ENCODE measurements around the gene HABP2. TPM values are rescaled to one million over a fixed set of nuclear protein-coding genes. Genes with fewer than 3 reads are reported as not detected.

HABP2 gene
- total RNA-seq, 2 donors from 2014 or later: not detected

- Mint-ChIP-seq H3K27ac (no peak overlapping the region), H3K4me1 (ENCODE audit: low read depth) (no peaks in the 10 kb centered on the region), H3K4me3 (no peak overlapping the region), H3K9me3 (no peaks in the 10 kb centered on the region), H3K27me3 (ENCODE audit: low read depth) (peaks cover 28% of the 10 kb centered on the region), H3K36me3 (ENCODE audit: insufficient read depth in 2 of 2) (no peaks in the 10 kb centered on the region)
- ATAC-seq (replicated peaks in 1 of 2) (no peak), DNase-seq (no peak)
These were observed 839 bp upstream of the HABP2 start for GRCh38 chr10:113552014-113552413.

- no peaks in the 10 kb centered on the region for H3K4me1 Mint-ChIP-seq (ENCODE audit: low read depth)
- no peak overlapping the region for H3K4me3 Mint-ChIP-seq
- H3K27me3 Mint-ChIP-seq (ENCODE audit: low read depth): peaks cover 39% of the 10 kb centered on the region
- ATAC-seq (replicated peaks in 1 of 2): no peak
- no peak for DNase-seq
- no peaks in the 10 kb centered on the region for H3K9me3 Mint-ChIP-seq
- H3K36me3 Mint-ChIP-seq (ENCODE audit: insufficient read depth in 2 of 2): no peaks in the 10 kb centered on the region
- H3K27ac Mint-ChIP-seq: no peak overlapping the region
These were observed 296 bp downstream of the HABP2 start for GRCh38 chr10:113553149-113553548.

- no peak overlapping the region for H3K27ac Mint-ChIP-seq
- DNase-seq (no peak), ATAC-seq (replicated peaks in 1 of 2) (no peak)
- no peak overlapping the region for H3K4me3 Mint-ChIP-seq
- no peaks in the 10 kb centered on the region for H3K9me3 Mint-ChIP-seq
- no peaks in the 10 kb centered on the region for H3K4me1 Mint-ChIP-seq (ENCODE audit: low read depth)
- peaks cover 50% of the 10 kb centered on the region for H3K27me3 Mint-ChIP-seq (ENCODE audit: low read depth)
- H3K36me3 Mint-ChIP-seq (ENCODE audit: insufficient read depth in 2 of 2): no peaks in the 10 kb centered on the region
These were observed 1.4 kb downstream of the HABP2 start for GRCh38 chr10:113554214-113554613.

DNA sequence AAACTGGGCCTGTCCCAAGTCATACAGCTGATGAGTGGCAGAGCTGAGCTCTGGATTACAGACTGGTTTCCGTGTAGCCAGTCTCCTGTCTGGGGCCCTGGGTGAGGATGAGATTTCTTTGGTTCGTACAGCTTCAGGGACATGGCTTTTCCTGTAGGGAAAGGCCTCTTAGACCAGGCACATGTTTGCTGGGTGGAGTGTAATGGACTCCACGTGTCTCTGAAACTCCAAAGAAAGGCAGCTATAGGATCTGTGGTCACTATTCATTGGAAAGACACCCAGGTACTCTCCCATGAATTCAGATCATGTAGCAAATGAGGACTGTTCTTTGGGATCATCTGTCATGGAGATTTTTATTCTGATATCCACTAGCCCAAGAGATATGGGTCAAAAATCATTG is 2.4 kb downstream of the HABP2 start:
- no peak overlapping the region for H3K27ac Mint-ChIP-seq
- no peaks in the 10 kb centered on the region for H3K4me1 Mint-ChIP-seq (ENCODE audit: low read depth)
- H3K27me3 Mint-ChIP-seq (ENCODE audit: low read depth): peaks cover 57% of the 10 kb centered on the region
- H3K9me3 Mint-ChIP-seq: no peaks in the 10 kb centered on the region
- H3K4me3 Mint-ChIP-seq: no peak overlapping the region
- H3K36me3 Mint-ChIP-seq (ENCODE audit: insufficient read depth in 2 of 2): no peaks in the 10 kb centered on the region
- ATAC-seq (replicated peaks in 1 of 2) (no peak), DNase-seq (no peak)

DNA sequence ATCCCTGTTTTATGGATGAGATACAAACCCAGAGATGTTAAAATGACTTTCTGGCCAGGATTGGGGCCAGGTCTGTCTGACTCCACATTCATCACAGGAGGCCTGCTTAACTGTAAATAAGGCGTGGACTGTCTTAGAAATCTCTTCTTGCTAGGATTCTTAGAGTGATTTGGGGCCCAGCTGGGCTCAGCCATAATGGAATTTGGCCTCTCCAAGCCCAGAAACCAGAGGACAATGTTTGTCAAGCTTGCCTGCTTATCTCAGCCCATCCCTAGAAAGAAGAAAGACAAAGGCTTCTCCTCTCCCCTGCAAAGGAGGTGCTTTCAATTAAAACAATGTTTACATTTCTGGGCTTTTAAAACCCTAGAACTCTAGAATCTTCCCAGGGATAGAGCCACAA is 2.9 kb downstream of the HABP2 start:
- Mint-ChIP-seq H3K27ac (no peak overlapping the region), H3K27me3 (ENCODE audit: low read depth) (peaks cover 57% of the 10 kb centered on the region), H3K4me1 (ENCODE audit: low read depth) (no peaks in the 10 kb centered on the region), H3K36me3 (ENCODE audit: insufficient read depth in 2 of 2) (no peaks in the 10 kb centered on the region), H3K9me3 (no peaks in the 10 kb centered on the region), H3K4me3 (no peak overlapping the region)
- ATAC-seq (replicated peaks in 1 of 2) (no peak), DNase-seq (no peak)

DNA sequence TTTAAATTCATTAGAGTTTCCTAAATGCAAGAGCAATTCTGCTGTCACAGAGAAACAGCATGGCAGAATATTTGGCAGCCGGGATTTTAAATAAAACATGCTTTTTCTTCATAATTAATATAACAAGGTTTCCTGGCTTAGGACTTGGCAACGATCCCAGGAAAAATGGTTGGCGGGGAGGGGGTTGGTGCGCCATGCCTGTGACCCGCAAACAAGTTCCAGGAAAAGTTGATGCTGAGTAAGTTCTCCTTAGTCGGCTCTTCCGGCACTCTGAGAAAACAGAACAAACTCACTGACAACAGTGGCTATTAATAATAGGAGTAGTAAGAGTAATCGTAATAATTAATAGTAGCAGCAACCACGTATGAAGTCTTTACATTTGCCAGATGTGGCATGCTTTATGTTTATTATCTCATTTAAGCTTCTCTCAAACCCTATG is 4.6 kb downstream of the HABP2 start:
- Mint-ChIP-seq H3K4me3 (no peak overlapping the region), H3K27ac (no peak overlapping the region), H3K9me3 (no peaks in the 10 kb centered on the region), H3K27me3 (ENCODE audit: low read depth) (peaks cover 49% of the 10 kb centered on the region), H3K36me3 (ENCODE audit: insufficient read depth in 2 of 2) (no peaks in the 10 kb centered on the region), H3K4me1 (ENCODE audit: low read depth) (no peaks in the 10 kb centered on the region)
- DNase-seq: no peak
- no peak for ATAC-seq (replicated peaks in 1 of 2)

GRCh38 chr10:113557903-113558321 is 5.1 kb downstream of the HABP2 start:
- no peaks in the 10 kb centered on the region for H3K4me1 Mint-ChIP-seq (ENCODE audit: low read depth)
- ATAC-seq (replicated peaks in 1 of 2): no peak
- H3K4me3 Mint-ChIP-seq: no peak overlapping the region
- no peak for DNase-seq
- no peaks in the 10 kb centered on the region for H3K9me3 Mint-ChIP-seq
- no peaks in the 10 kb centered on the region for H3K36me3 Mint-ChIP-seq (ENCODE audit: insufficient read depth in 2 of 2)
- H3K27ac Mint-ChIP-seq: no peak overlapping the region
- H3K27me3 Mint-ChIP-seq (ENCODE audit: low read depth): peaks cover 49% of the 10 kb centered on the region

DNA sequence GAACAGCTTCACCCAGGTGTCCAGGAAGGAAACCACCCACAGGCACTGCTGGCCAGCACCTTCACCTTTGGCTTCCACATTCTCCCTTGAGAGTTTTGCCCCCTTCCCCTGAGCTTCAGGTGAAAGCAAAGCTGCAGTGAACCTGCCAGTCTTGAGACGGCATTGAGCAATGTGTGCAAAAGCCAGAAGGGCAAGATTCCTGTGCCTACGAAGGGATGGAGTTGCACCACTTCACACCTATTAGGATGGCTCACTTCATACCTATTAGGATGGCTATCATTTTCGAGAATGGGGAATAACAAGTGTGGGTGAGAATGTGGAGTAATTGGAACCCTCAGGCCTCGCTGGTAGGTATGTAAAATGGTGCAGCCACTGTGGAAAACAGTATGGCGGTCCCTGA is 7.2 kb downstream of the HABP2 start:
- no peak for ATAC-seq (replicated peaks in 1 of 2)

DNA sequence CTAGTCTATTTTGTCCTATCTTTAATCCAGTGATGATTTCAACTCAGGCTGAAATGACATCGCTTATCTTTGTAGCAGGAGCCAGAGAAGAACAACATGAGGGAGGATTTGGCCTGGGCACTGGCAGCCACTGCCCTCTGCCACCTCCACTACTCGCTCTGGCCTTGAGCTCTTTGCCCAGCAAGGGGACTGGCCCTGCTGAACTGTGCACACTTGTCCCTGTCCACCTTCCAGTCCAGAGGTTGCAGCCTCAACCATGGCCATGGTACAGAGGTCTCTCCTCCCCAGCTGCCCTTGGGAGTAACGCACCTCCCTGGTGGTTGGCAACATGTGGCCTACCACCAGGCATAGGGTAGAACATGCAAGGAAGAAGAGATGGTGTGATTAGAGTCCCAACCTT is 8.4 kb downstream of the HABP2 start:
- Mint-ChIP-seq H3K9me3 (no peaks in the 10 kb centered on the region), H3K36me3 (ENCODE audit: insufficient read depth in 2 of 2) (no peaks in the 10 kb centered on the region), H3K4me1 (ENCODE audit: low read depth) (peaks cover 5% of the 10 kb centered on the region), H3K27me3 (ENCODE audit: low read depth) (peaks cover 36% of the 10 kb centered on the region), H3K4me3 (no peak overlapping the region), H3K27ac (no peak overlapping the region)
- no peak for ATAC-seq (replicated peaks in 1 of 2)
- DNase-seq: no peak

More for the DNA sequence above, 7.2 kb downstream of the HABP2 start:
- no peak for DNase-seq
- H3K27ac Mint-ChIP-seq: no peak overlapping the region
- no peaks in the 10 kb centered on the region for H3K36me3 Mint-ChIP-seq (ENCODE audit: insufficient read depth in 2 of 2)
- no peaks in the 10 kb centered on the region for H3K9me3 Mint-ChIP-seq
- H3K4me1 Mint-ChIP-seq (ENCODE audit: low read depth): peaks cover 5% of the 10 kb centered on the region
- H3K4me3 Mint-ChIP-seq: no peak overlapping the region
- H3K27me3 Mint-ChIP-seq (ENCODE audit: low read depth): peaks cover 36% of the 10 kb centered on the region

- no peak overlapping the region for H3K4me3 Mint-ChIP-seq
- no peaks in the 10 kb centered on the region for H3K9me3 Mint-ChIP-seq
- H3K4me1 Mint-ChIP-seq (ENCODE audit: low read depth): peaks cover 5% of the 10 kb centered on the region
- no peaks in the 10 kb centered on the region for H3K36me3 Mint-ChIP-seq (ENCODE audit: insufficient read depth in 2 of 2)
- H3K27me3 Mint-ChIP-seq (ENCODE audit: low read depth): peaks cover 33% of the 10 kb centered on the region
- no peak for ATAC-seq (replicated peaks in 1 of 2)
- no peak for DNase-seq
- no peak overlapping the region for H3K27ac Mint-ChIP-seq
These were observed 9.2 kb downstream of the HABP2 start for GRCh38 chr10:113562069-113562468.

- DNase-seq (no peak), ATAC-seq (replicated peaks in 1 of 2) (no peak)
- peaks cover 5% of the 10 kb centered on the region for H3K4me1 Mint-ChIP-seq (ENCODE audit: low read depth)
- H3K36me3 Mint-ChIP-seq (ENCODE audit: insufficient read depth in 2 of 2): no peaks in the 10 kb centered on the region
- no peak overlapping the region for H3K4me3 Mint-ChIP-seq
- H3K9me3 Mint-ChIP-seq: no peaks in the 10 kb centered on the region
- H3K27me3 Mint-ChIP-seq (ENCODE audit: low read depth): peaks cover 26% of the 10 kb centered on the region
- H3K27ac Mint-ChIP-seq: no peak overlapping the region
These were observed 9.9 kb downstream of the HABP2 start for GRCh38 chr10:113562704-113563103.

GRCh38 chr10:113563306-113564088 is 10.6 kb downstream of the HABP2 start:
- DNase-seq (peak; percentile 70 to 75), ATAC-seq (replicated peaks in 1 of 2) (peak; percentile 78 to 84)
- peaks cover 18% of the 10 kb centered on the region for H3K27me3 Mint-ChIP-seq (ENCODE audit: low read depth)
- H3K27ac Mint-ChIP-seq: no peak overlapping the region
- no peaks in the 10 kb centered on the region for H3K36me3 Mint-ChIP-seq (ENCODE audit: insufficient read depth in 2 of 2)
- H3K9me3 Mint-ChIP-seq: no peaks in the 10 kb centered on the region
- H3K4me1 Mint-ChIP-seq (ENCODE audit: low read depth): peaks cover 5% of the 10 kb centered on the region
- H3K4me3 Mint-ChIP-seq: peak overlapping the region; percentile 71 to 85

- H3K9me3 Mint-ChIP-seq: no peaks in the 10 kb centered on the region
- H3K36me3 Mint-ChIP-seq (ENCODE audit: insufficient read depth in 2 of 2): no peaks in the 10 kb centered on the region
- no peak for ATAC-seq (replicated peaks in 1 of 2)
- no peak for DNase-seq
- H3K27ac Mint-ChIP-seq: no peak overlapping the region
- no peak overlapping the region for H3K4me3 Mint-ChIP-seq
- peaks cover 3% of the 10 kb centered on the region for H3K27me3 Mint-ChIP-seq (ENCODE audit: low read depth)
- H3K4me1 Mint-ChIP-seq (ENCODE audit: low read depth): peaks cover 5% of the 10 kb centered on the region
These were observed 12.5 kb downstream of the HABP2 start for GRCh38 chr10:113565364-113565763.

- Mint-ChIP-seq H3K9me3 (no peaks in the 10 kb centered on the region), H3K27ac (no peak overlapping the region), H3K27me3 (ENCODE audit: low read depth) (no peaks in the 10 kb centered on the region), H3K36me3 (ENCODE audit: insufficient read depth in 2 of 2) (no peaks in the 10 kb centered on the region), H3K4me3 (no peak overlapping the region), H3K4me1 (ENCODE audit: low read depth) (peaks cover 5% of the 10 kb centered on the region)
- no peak for ATAC-seq (replicated peaks in 1 of 2)
- no peak for DNase-seq
These were observed 14.0 kb downstream of the HABP2 start for GRCh38 chr10:113566888-113567287.

Data from activated T-cell treated with anti-CD3 and anti-CD28 coated beads, Interleukin-2, amount 50 U/mL, for 72 hours (primary cell).